RWPE2 (cell line): ENCODE data around the gene TAB2.

ENCODE experiments used
- ATAC-seq: fragments of 200-7000 bp; cut with Tn5 transposase; 3 replicates; pipeline ENCODE4 v1.9.1; 2021; ENCODE audit warnings: low read depth
- DNase-seq: peaks from one replicate; pipeline ENCODE4 v3.0.0-alpha.2; 2020; ENCODE audit warnings: low spot score
- H3K27ac ChIP-seq: fragments of 450-650 bp; 2 replicates; pipeline ENCODE4 v1.5.1; 2017; ENCODE audit warnings: mild to moderate bottlenecking; ENCODE audit not compliant: poor library complexity, severe bottlenecking
- H3K27me3 ChIP-seq: fragments of 250-450 bp; sonication (Bioruptor Pico); 2 replicates; pipeline ENCODE4 v1.5.1; 2021; ENCODE audit warnings: mild to moderate bottlenecking, moderate library complexity; ENCODE audit not compliant: insufficient read depth, poor library complexity, severe bottlenecking
- H3K36me3 ChIP-seq: fragments of 250-450 bp; sonication (Bioruptor Pico); 2 replicates; pipeline ENCODE4 v1.5.1; 2020; ENCODE audit warnings: low read depth, mild to moderate bottlenecking, moderate library complexity
- H3K4me1 ChIP-seq: fragments of 250-450 bp; sonication (Bioruptor Pico); 2 replicates; pipeline ENCODE4 v1.5.1; 2021; ENCODE audit warnings: mild to moderate bottlenecking, moderate library complexity; ENCODE audit not compliant: insufficient read depth, poor library complexity, severe bottlenecking
- H3K4me3 ChIP-seq: fragments of 250-450 bp; sonication (Bioruptor Pico); 2 replicates; pipeline ENCODE4 v1.5.1; 2021; ENCODE audit warnings: mild to moderate bottlenecking, moderate library complexity; ENCODE audit not compliant: severe bottlenecking
- H3K9me3 ChIP-seq: fragments of 250-450 bp; sonication (Bioruptor Pico); 2 replicates; pipeline ENCODE4 v1.5.1; 2021; ENCODE audit warnings: mild to moderate bottlenecking, moderate library complexity; ENCODE audit not compliant: severe bottlenecking
- CTCF ChIP-seq: fragments of 450-650 bp; IDR thresholded peaks from one replicate; pipeline ENCODE4 v1.5.1; 2017; ENCODE audit warnings: mild to moderate bottlenecking, moderate library complexity; ENCODE audit not compliant: poor library complexity, severe bottlenecking

The TAB2 gene

DNA sequence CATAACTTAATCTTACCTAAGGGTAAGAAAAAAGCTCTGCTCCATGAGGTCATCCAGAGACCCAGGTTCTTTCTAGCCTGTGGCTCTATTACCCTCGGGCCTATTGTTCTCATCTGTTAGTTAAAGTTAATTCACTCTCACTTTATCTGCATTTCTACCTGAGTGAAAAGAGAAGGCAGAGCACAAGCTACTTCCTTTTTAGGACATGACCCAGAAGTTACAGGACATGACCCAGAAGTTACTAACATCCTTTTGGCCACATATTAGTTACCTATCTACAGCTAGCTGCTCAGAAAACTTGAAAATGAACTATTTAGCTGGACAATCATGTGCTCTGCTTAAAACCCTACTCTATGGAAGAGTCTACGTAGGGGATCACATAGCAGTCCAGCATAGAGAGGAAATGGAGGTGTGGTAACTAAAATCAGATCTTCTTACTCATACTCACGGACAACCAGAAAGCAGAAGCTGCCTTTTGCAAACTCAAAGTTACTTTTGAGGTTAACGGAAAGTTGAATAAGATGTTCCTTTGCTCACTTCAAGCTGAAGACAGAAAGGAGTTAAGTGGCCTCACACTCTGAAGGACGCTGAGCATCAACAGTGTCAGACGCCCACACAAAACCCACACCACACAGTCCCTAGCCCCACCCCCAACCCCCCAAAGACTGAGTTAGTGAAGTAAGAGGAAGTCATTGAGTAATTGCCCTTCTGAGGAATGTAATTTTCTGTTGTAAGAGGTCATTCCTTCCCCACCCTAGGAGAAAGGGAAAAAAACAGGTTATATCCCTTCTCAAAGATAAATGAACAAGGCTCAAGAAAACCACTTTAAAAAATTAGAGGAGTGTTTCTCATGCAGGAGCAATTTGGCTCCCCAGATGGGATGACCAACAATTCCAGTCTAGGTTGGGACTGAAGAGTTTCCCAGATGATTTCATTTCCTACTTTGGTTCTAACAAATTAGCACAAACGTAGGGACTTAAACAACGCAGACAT, 45.9 kb upstream of the TAB2 start:
- Histone ChIP-seq H3K27ac (no peak overlapping the region), H3K4me3 (no peak overlapping the region), H3K4me1 (no peaks in the 10 kb centered on the region), H3K9me3 (no peaks in the 10 kb centered on the region), H3K27me3 (no peaks in the 10 kb centered on the region), H3K36me3 (no peaks in the 10 kb centered on the region)
- no peak for DNase-seq
- no peak for TF ChIP-seq CTCF
- no peak for ATAC-seq

DNA sequence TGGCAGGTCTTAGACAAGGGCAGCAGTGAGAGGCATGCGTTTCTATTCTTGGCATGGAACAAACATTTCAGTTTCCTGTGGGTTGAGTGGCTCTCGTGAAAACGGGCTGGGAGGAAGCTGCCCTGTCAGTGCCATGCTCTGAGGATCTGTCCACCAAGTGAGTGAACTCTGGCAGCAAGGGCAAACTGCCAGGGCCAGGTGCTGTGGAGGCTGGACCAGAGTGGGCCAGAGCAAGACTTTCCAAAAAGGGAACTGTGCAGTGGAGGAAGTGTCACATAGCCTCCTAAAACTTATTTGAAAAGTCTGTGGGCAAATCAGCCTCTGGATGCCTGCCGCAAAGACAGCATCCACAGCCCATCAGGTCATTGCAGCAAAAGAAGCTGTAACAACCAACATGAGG, 44.2 kb upstream of the TAB2 start:
- Histone ChIP-seq H3K4me1 (no peaks in the 10 kb centered on the region), H3K27me3 (no peaks in the 10 kb centered on the region), H3K9me3 (no peaks in the 10 kb centered on the region), H3K36me3 (no peaks in the 10 kb centered on the region), H3K4me3 (no peak overlapping the region), H3K27ac (no peak overlapping the region)
- ATAC-seq (no peak), DNase-seq (no peak)
- no peak for TF ChIP-seq CTCF

- no peaks in the 10 kb centered on the region for H3K27me3 ChIP-seq
- H3K4me3 ChIP-seq, result no peak overlapping the region
- DNase-seq (no peak), ATAC-seq (no peak)
- H3K9me3 ChIP-seq, result no peaks in the 10 kb centered on the region
- H3K27ac ChIP-seq, result no peak overlapping the region
- H3K4me1 ChIP-seq, result no peaks in the 10 kb centered on the region
- H3K36me3 ChIP-seq, result no peaks in the 10 kb centered on the region
- TF ChIP-seq CTCF, result no peak
Measured at GRCh38 chr6:149275621-149276020, 41.9 kb upstream of the TAB2 start.

- H3K27ac ChIP-seq, result no peak overlapping the region
- H3K9me3 ChIP-seq, result no peaks in the 10 kb centered on the region
- no peak overlapping the region for H3K4me3 ChIP-seq
- no peaks in the 10 kb centered on the region for H3K4me1 ChIP-seq
- no peak for TF ChIP-seq CTCF
- no peaks in the 10 kb centered on the region for H3K27me3 ChIP-seq
- no peaks in the 10 kb centered on the region for H3K36me3 ChIP-seq
- ATAC-seq (no peak), DNase-seq (no peak)
Measured at GRCh38 chr6:149277621-149278020, 39.9 kb upstream of the TAB2 start.

DNA sequence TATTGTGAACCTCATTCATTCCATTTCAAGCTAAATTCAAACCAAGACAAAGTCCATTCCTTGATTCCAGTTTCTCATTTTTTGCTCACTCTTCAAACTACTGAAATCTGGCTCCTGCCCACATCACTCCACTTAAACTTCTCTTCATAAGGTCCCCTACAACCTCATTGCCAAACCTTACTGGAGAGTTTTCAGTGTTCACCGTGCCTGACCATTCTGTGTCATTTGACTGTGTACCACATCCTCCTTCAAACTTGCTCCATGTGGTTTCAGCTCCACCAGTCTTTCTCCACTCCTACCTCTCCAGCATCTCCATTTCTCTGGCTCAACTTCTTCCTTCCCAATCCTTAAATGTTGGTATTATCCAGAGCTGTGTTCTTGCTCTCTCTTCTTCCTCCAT, 38.5 kb upstream of the TAB2 start:
- no peak for TF ChIP-seq CTCF
- no peaks in the 10 kb centered on the region for H3K36me3 ChIP-seq
- H3K27ac ChIP-seq, result no peak overlapping the region
- H3K27me3 ChIP-seq, result no peaks in the 10 kb centered on the region
- H3K4me3 ChIP-seq, result no peak overlapping the region
- H3K9me3 ChIP-seq, result no peaks in the 10 kb centered on the region
- DNase-seq (no peak), ATAC-seq (no peak)
- no peaks in the 10 kb centered on the region for H3K4me1 ChIP-seq
